ENCODE measurements around the gene MTRF1L. TPM values are rescaled to one million over a fixed set of nuclear protein-coding genes. Genes with fewer than 3 reads are reported as not detected.

Gene MTRF1L
- total RNA-seq, 1 donor from 2014 or later, result 33.8 TPM

DNA sequence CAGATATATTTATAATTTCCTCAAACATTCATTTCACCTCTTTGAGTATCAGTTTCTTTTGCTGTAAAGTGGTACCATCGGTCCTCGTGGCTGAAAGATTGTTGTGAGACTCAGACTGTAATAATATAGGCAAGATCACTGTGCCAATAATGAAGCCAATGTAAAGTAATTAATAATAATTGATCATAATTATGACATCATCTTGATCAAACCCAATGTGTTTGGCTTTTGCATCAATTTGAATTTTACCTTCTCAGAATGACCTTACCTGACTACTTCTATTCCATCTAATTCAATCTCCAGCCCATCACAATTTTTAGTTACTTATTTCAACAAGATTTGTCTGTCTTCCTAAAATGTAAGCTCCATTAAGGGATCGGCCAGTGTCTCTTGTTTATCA, 15.8 kb upstream of the MTRF1L start:
- no peak for DNase-seq (ENCODE audit: low read depth)
- H3K4me3 ChIP-seq (ENCODE audit: low read depth, low read length), result no peak overlapping the region
- no peaks in the 10 kb centered on the region for H3K27me3 ChIP-seq (ENCODE audit: control insufficient read depth, insufficient read depth, low read length)
- no peaks in the 10 kb centered on the region for H3K36me3 ChIP-seq (ENCODE audit: control insufficient read depth, insufficient read depth, low read length)
- TF ChIP-seq, protein P1, sequence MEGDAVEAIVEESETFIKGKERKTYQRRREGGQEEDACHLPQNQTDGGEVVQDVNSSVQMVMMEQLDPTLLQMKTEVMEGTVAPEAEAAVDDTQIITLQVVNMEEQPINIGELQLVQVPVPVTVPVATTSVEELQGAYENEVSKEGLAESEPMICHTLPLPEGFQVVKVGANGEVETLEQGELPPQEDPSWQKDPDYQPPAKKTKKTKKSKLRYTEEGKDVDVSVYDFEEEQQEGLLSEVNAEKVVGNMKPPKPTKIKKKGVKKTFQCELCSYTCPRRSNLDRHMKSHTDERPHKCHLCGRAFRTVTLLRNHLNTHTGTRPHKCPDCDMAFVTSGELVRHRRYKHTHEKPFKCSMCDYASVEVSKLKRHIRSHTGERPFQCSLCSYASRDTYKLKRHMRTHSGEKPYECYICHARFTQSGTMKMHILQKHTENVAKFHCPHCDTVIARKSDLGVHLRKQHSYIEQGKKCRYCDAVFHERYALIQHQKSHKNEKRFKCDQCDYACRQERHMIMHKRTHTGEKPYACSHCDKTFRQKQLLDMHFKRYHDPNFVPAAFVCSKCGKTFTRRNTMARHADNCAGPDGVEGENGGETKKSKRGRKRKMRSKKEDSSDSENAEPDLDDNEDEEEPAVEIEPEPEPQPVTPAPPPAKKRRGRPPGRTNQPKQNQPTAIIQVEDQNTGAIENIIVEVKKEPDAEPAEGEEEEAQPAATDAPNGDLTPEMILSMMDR (IDR thresholded peaks at IDR 0.05; ENCODE audit: insufficient read depth, low read length, poor library complexity, severe bottlenecking), result no peak

DNA sequence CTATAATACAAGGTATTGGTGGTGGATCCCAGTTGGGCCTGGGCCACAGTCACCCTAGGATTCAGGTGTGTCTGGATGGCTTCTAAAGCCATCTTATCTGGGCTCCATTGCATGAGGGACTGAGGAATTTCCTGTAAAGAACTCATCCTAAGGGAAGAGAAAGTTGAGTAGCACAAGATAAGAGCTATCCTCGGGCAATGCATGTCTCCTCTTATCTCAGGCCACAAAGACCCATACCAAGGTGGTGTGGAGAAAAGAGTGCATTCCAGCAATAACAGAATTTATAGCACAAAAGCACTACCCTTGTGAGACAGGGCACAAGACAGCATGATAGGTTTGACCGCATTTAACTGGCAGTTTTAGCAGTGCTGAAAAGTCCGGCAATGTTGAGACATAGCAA, 14.3 kb upstream of the MTRF1L start:
- Histone ChIP-seq H3K36me3 (ENCODE audit: control insufficient read depth, insufficient read depth, low read length) (no peaks in the 10 kb centered on the region), H3K27me3 (ENCODE audit: control insufficient read depth, insufficient read depth, low read length) (no peaks in the 10 kb centered on the region), H3K4me3 (ENCODE audit: low read depth, low read length) (no peak overlapping the region)
- no peak for DNase-seq (ENCODE audit: low read depth)
- TF ChIP-seq, protein P1 (IDR thresholded peaks at IDR 0.05; ENCODE audit: insufficient read depth, low read length, poor library complexity, severe bottlenecking), result no peak

DNA sequence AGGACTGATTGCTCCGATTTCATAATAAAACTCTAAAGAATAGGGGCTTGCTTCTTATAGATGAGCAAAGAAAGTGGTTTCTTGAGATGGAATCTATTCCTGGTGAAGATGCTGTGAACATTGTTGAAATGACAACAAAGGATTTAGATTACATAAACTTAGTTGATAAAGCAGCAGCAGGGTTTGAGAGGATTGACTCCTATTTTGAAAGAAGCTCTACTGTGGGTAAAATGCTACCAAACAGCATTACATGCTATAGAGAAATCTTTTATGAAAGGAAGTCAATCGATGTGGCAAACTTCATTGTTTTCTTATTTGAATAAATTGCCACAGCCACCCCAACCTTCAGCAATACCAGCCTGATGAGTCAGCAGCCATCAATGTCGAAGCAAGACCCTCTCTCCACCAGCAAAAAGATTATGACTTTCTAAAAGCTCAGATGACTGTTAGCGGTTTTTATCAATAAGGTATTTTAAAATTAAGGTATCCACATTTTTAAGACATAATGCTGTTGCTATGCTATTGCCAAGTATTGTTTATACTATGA, 12.7 kb upstream of the MTRF1L start:
- H3K4me3 ChIP-seq (ENCODE audit: low read depth, low read length), result no peak overlapping the region
- no peaks in the 10 kb centered on the region for H3K36me3 ChIP-seq (ENCODE audit: control insufficient read depth, insufficient read depth, low read length)
- TF ChIP-seq, protein P1 (IDR thresholded peaks at IDR 0.05; ENCODE audit: insufficient read depth, low read length, poor library complexity, severe bottlenecking), result no peak
- DNase-seq (ENCODE audit: low read depth), result no peak
- no peaks in the 10 kb centered on the region for H3K27me3 ChIP-seq (ENCODE audit: control insufficient read depth, insufficient read depth, low read length)

DNA sequence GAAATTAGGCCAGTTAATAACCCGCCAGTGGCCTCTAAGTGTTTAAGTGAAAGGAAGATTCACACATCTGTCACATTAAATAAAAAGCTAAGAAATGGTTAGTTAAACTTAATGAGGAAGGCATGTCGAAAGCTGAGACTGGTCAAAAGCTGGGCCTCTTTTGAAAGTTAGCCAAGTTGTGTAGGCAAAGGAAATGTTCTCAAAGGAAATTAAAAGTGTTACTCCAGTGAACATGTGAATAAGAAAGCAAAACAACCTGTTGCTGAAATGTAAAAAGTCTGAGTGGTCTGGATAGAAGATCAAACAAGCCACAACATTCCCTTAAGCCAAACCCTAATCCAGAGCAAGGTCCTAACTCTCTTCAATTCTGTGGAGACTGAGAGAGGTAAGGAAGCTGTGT, 10.9 kb upstream of the MTRF1L start:
- DNase-seq (ENCODE audit: low read depth), result no peak
- Histone ChIP-seq H3K4me3 (ENCODE audit: low read depth, low read length) (no peak overlapping the region), H3K27me3 (ENCODE audit: control insufficient read depth, insufficient read depth, low read length) (no peaks in the 10 kb centered on the region), H3K36me3 (ENCODE audit: control insufficient read depth, insufficient read depth, low read length) (no peaks in the 10 kb centered on the region)
- TF ChIP-seq, protein P1 (IDR thresholded peaks at IDR 0.05; ENCODE audit: insufficient read depth, low read length, poor library complexity, severe bottlenecking), result no peak

DNA sequence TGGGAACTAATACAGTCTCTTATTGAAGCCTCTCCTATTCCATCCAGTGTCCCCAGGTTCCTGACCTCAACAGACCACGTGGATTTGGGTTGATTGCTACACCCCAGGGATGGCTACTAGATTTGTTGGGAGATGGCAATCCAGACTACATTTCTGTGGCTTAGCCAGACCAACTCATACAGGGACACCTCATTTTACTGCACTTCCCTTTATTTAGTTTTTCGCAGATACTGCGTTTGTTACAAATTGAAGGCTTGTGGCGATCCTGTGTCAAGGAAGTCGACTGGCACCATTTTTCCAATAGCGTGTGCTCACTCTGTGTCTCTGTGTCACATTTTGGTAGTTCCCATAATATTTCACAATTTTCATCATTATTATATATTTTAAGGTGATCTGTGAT, 10.3 kb upstream of the MTRF1L start:
- TF ChIP-seq, protein P1 (IDR thresholded peaks at IDR 0.05; ENCODE audit: insufficient read depth, low read length, poor library complexity, severe bottlenecking), result no peak
- Histone ChIP-seq H3K4me3 (ENCODE audit: low read depth, low read length) (no peak overlapping the region), H3K36me3 (ENCODE audit: control insufficient read depth, insufficient read depth, low read length) (no peaks in the 10 kb centered on the region), H3K27me3 (ENCODE audit: control insufficient read depth, insufficient read depth, low read length) (no peaks in the 10 kb centered on the region)
- no peak for DNase-seq (ENCODE audit: low read depth)

DNA sequence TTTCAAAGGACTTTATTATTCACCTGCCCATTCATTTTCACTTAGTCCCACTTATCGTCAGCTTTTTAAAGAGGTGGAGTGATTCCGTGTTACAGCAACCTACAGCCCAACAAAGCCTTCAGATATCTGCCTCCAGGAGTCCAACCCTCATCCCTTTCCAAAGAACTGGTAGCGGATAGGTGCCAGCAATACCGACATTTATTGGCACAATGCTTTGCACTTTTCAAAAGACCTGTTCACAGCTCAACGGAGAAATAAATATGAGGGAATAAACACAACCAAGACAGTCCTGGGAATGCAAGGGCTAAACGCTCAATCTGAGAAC, 819 bp upstream of the MTRF1L start:
- peak overlapping the region; percentile 57 for H3K4me3 ChIP-seq (ENCODE audit: low read depth, low read length)
- TF ChIP-seq, protein P1 (IDR thresholded peaks at IDR 0.05; ENCODE audit: insufficient read depth, low read length, poor library complexity, severe bottlenecking), result no peak
- no peaks in the 10 kb centered on the region for H3K27me3 ChIP-seq (ENCODE audit: control insufficient read depth, insufficient read depth, low read length)
- no peaks in the 10 kb centered on the region for H3K36me3 ChIP-seq (ENCODE audit: control insufficient read depth, insufficient read depth, low read length)
- DNase-seq (ENCODE audit: low read depth), result no peak

Measured in kidney epithelial cell (primary cell).